Gastroesophageal sphincter (tissue), 4 donors: ENCODE data around the gene FANCI. TPM values are rescaled to one million over a fixed set of nuclear protein-coding genes. Genes with fewer than 3 reads are reported as not detected.
A peak's percentile ranks its signal among the peaks of the same experiment; 100 is the strongest.

ENCODE experiments used
- ATAC-seq: fragments of 150-250 bp; one replicate; pipeline ENCODE4 v1.9.1; 2016; ENCODE audit warnings: mild to moderate bottlenecking, moderate library complexity
- H3K27ac ChIP-seq, 4 donors: fragments of 200-600 bp; sonication (generic) in 3 of 4; 1 replicate in 3 of 4; 2 replicates in 1 of 4; pipeline ENCODE4 v1.5.1; 2016 to 2019
- H3K27me3 ChIP-seq: fragments of 200-600 bp; sonication (generic); one replicate; pipeline ENCODE4 v1.5.1; 2019
- H3K36me3 ChIP-seq, 2 donors: fragments of 200-600 bp; sonication (generic); one replicate each; pipeline ENCODE4 v1.5.1; 2019; ENCODE audit warnings: control low read depth in 1 of 2
- H3K4me1 ChIP-seq, 3 donors: fragments of 200-600 bp; sonication (generic); 1 replicate in 2 of 3; 2 replicates in 1 of 3; pipeline ENCODE4 v1.5.1; 2016 to 2019; ENCODE audit warnings: control low read depth in 2 of 3
- H3K4me3 ChIP-seq, 2 donors: fragments of 200-600 bp; sonication (generic); one replicate each; pipeline ENCODE4 v1.5.1; 2019; ENCODE audit warnings: mild to moderate bottlenecking in 1 of 2, moderate library complexity in 1 of 2
- H3K9me3 ChIP-seq, 3 donors: fragments of 200-600 bp; sonication (generic); one replicate each; pipeline ENCODE4 v1.5.1; 2017 to 2019; ENCODE audit warnings: control low read depth in 2 of 3
- EP300 ChIP-seq: sonication (generic); formaldehyde crosslinking; IDR thresholded peaks from one replicate; pipeline ENCODE4 v1.6.1; 2017; ENCODE audit warnings: antibody characterized with exemption, mild to moderate bottlenecking
- POLR2A ChIP-seq, 2 donors: fragments of 450-650 bp; IDR thresholded peaks; one replicate each; pipeline ENCODE4 v1.6.1; 2017; ENCODE audit warnings: antibody characterized with exemption in 2 of 2, mild to moderate bottlenecking in 2 of 2, moderate library complexity in 1 of 2
- POLR2AphosphoS5 ChIP-seq: sonication (generic); formaldehyde crosslinking; IDR thresholded peaks from one replicate; pipeline ENCODE4 v1.6.1; 2017; ENCODE audit warnings: antibody characterized with exemption
- WGBS, 2 donors: methylation state at CpG; one replicate each; pipeline ENCODE4 v1.1.5; 2018; ENCODE audit warnings: low coverage in 1 of 2; 5-methylcytosine and 5-hydroxymethylcytosine counted together
- total RNA-seq, 4 donors: library from RNA; depleted of rRNA; stranded (reverse); fragments of >200 nt; gene quantifications; one replicate each; pipeline ENCODE4 v1.1.0, GENCODE V29; 2016
- TF ChIP-seq, protein P1 (sequence below), 4 experiments: fragments of 200-600 bp in 2 of 4; fragments of 450-650 bp in 2 of 4; sonication (generic) in 1 of 4; IDR thresholded peaks; one replicate each; pipeline ENCODE4 v1.5.1; 2017 to 2019; ENCODE audit warnings: antibody characterized with exemption in 4 of 4, mild to moderate bottlenecking in 2 of 4, moderate library complexity in 2 of 4

FANCI gene
- total RNA-seq, 4 donors from 2014 or later, result 1.9 to 12.5 (median 7.1) TPM

DNA sequence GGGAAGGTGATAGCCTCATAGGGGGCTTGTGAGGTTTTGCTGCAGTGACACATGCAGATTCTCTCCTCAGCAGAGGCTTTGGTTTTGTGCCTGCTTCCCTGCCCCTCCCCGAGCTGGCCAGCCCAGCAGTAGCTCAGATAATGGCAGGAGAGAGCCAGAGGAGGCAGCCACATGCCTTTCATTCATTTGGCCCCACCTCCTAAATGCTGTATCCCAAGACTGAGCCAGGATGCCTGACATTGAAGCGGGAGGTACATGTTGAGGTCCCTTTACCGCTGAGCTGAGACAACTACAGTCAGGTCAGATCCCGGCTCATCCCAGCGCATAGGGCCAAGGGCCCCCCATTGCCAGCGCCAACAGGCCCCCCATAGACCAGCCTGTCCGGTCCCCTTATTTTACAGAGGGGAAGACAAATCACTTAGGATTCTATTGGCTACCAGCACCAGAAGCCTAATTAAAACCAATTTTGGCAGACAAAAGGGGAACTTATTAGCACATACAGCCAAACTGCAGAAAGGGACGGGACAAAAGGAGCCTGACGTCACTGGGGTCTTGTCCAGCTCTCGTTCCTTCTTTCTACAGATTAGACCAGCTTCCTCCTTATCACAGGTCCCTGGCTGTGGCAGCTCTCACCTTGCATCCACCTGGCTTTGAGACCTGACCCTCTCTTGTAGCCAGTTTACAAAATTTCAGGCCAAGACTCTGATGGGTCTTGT lies 102.9 kb downstream of the FANCI start:
- no peak for TF ChIP-seq POLR2A (IDR thresholded peaks at IDR 0.05)
- no peak for TF ChIP-seq EP300
- no peak for TF ChIP-seq POLR2AphosphoS5
- no peaks in the 10 kb centered on the region for H3K36me3 ChIP-seq
- 24% methylated on average over 5 of the region's 10 CpGs; no CpG with 5 or more reads in 1 of the 2 donors for WGBS, 2 donors
- no peaks in the 10 kb centered on the region for H3K9me3 ChIP-seq
- H3K4me1 ChIP-seq, result no peaks in the 10 kb centered on the region
- peaks cover 72% of the 10 kb centered on the region for H3K27me3 ChIP-seq
- no peak overlapping the region for H3K27ac ChIP-seq
- no peak overlapping the region for H3K4me3 ChIP-seq
- no peak for ATAC-seq

DNA sequence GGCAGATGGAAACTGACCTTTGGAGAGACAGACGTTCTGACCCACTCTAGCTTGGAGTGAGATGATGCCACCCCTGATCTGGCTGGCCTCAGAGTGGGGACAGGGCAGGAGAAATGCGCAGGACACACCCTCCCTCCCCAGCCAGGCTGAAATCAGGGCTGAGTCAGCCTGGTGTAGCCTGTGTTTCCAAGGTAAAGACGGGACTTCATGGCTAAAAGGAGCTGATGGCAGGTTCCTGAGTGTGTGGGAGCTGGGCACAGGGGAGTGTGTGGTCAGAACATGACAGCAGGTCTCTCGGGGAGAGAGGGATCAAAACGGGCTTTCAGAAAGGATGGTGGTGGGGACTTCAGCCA lies 105.4 kb downstream of the FANCI start:
- TF ChIP-seq EP300 (no peak), POLR2A (IDR thresholded peaks at IDR 0.05) (no peak), POLR2AphosphoS5 (no peak)
- TF ChIP-seq, protein P1, sequence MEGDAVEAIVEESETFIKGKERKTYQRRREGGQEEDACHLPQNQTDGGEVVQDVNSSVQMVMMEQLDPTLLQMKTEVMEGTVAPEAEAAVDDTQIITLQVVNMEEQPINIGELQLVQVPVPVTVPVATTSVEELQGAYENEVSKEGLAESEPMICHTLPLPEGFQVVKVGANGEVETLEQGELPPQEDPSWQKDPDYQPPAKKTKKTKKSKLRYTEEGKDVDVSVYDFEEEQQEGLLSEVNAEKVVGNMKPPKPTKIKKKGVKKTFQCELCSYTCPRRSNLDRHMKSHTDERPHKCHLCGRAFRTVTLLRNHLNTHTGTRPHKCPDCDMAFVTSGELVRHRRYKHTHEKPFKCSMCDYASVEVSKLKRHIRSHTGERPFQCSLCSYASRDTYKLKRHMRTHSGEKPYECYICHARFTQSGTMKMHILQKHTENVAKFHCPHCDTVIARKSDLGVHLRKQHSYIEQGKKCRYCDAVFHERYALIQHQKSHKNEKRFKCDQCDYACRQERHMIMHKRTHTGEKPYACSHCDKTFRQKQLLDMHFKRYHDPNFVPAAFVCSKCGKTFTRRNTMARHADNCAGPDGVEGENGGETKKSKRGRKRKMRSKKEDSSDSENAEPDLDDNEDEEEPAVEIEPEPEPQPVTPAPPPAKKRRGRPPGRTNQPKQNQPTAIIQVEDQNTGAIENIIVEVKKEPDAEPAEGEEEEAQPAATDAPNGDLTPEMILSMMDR (IDR thresholded peaks at IDR 0.05), result no peak
- H3K9me3 ChIP-seq, result no peaks in the 10 kb centered on the region
- 58 to 83% methylated on average over 3 of the region's 5 CpGs for WGBS, 2 donors
- no peaks in the 10 kb centered on the region for H3K36me3 ChIP-seq
- H3K27ac ChIP-seq, result no peak overlapping the region
- peaks cover 84% of the 10 kb centered on the region for H3K27me3 ChIP-seq
- H3K4me3 ChIP-seq, result no peak overlapping the region
- no peak for ATAC-seq
- no peaks in the 10 kb centered on the region for H3K4me1 ChIP-seq

DNA sequence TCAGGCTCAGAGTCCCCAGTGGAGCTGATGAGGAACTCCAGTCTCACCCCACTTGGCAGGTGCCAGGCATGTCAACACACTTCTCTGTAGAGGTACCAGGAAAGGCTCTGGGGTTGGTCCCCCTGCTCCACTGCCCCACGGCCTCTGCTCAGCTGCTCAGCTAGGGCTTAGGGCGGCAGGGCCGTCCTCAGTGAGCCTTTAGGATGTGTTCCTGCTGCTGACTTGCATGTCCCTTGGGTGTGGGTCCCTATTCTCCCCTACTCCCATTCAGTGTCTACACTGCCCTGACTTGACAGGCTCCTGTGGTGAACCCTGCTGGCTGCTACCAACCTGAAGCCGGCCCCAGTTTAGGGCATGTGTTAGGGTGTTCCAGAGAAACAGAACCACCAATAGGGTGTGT lies 108.7 kb downstream of the FANCI start:
- no peak for ATAC-seq
- H3K27me3 ChIP-seq, result peaks cover 92% of the 10 kb centered on the region
- H3K36me3 ChIP-seq, result no peaks in the 10 kb centered on the region
- no peaks in the 10 kb centered on the region for H3K4me1 ChIP-seq
- no peak for TF ChIP-seq EP300
- TF ChIP-seq, protein P1 (IDR thresholded peaks at IDR 0.05), result no peak
- TF ChIP-seq POLR2A (IDR thresholded peaks at IDR 0.05), result no peak
- H3K27ac ChIP-seq, result no peak overlapping the region
- H3K9me3 ChIP-seq, result no peaks in the 10 kb centered on the region
- 60 to 90% methylated on average over 2 of the region's 4 CpGs for WGBS, 2 donors
- H3K4me3 ChIP-seq, result no peak overlapping the region

DNA sequence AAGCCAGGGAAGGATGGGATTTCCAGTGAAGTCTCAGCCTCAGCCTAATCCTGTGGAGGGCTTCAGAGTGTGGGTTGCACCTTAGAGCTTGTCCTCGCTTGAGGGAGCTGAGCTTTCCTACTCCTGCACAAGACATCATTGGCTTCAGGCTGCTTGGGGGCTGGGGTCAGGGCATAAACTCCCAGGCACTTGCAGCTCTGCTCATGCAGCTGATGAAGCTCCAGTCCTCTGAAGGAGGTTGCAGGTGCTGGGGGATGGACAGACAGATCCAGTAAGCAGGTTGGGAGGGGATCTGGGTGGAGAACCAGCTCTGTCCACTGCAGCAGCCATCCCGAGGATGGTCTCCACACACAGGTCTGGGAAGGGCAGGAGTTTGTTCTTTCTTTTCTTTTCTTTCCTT lies 110.2 kb downstream of the FANCI start:
- H3K27ac ChIP-seq, result no peak overlapping the region
- ATAC-seq, result no peak
- H3K4me3 ChIP-seq, result no peak overlapping the region
- 60 to 83% methylated on average over 1 to 2 of the region's 2 CpGs for WGBS, 2 donors
- peaks cover 96% of the 10 kb centered on the region for H3K27me3 ChIP-seq
- no peaks in the 10 kb centered on the region for H3K36me3 ChIP-seq
- TF ChIP-seq EP300 (no peak), POLR2A (IDR thresholded peaks at IDR 0.05) (no peak), POLR2AphosphoS5 (no peak)
- TF ChIP-seq, protein P1 (IDR thresholded peaks at IDR 0.05), result no peak
- peaks cover 0 to 7% (median 1%) of the 10 kb centered on the region in 3 donors for H3K4me1 ChIP-seq
- H3K9me3 ChIP-seq, result no peaks in the 10 kb centered on the region

DNA sequence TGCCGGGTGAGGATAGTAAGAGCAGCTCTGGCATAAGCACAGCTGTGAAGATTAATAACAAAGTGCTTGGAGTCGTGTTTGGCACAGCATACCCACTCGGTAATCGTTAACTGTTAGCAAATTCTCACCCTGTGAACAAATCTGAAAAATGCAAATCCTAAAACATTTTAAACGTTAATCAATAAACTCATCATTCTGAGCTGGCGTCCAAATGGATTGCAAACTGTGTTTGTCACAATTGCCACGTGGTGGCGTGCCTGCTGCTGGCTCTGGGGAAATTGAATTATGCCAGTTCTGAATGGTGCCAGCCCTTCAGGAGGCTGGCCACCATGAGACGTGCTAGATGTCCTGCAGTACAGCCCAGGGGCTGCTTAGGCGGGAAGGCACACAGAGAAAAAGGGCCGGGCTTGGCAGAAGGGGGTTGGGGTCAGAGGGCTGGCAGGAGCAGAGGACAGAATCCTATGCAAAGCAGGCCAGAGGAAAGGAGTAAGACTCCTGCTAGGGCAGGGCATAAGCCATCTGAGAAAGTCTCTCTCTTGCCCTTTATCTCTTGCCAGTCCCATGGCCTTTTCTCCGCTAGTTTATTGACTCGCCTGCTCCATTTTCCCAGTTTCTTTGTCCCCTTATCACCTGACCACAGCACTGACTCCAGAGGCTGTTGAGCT lies 113.0 kb downstream of the FANCI start:
- no peak overlapping the region for H3K4me3 ChIP-seq
- H3K9me3 ChIP-seq, result no peaks in the 10 kb centered on the region
- no peak overlapping the region for H3K27ac ChIP-seq
- 22 to 34% methylated on average over 9 to 13 of the region's 13 CpGs for WGBS, 2 donors
- ATAC-seq, result no peak
- TF ChIP-seq, protein P1 (IDR thresholded peaks at IDR 0.05), result peak in 2 of 4 experiments; percentile 6 to 24
- TF ChIP-seq POLR2A (IDR thresholded peaks at IDR 0.05) (no peak), EP300 (no peak), POLR2AphosphoS5 (no peak)
- no peaks in the 10 kb centered on the region for H3K36me3 ChIP-seq
- peaks cover 0 to 23% (median 7%) of the 10 kb centered on the region in 3 donors for H3K4me1 ChIP-seq
- peaks cover 99% of the 10 kb centered on the region for H3K27me3 ChIP-seq
